Stromal cell of bone marrow (primary cell): Measurements from ENCODE around the gene HOXA10.
A peak's percentile ranks its signal among the peaks of the same experiment; 100 is the strongest.

Experiments
- DNase-seq: peaks from one replicate; pipeline ENCODE4 v3.0.0-alpha.2; 2012; ENCODE audit warnings: low read depth

The HOXA10 gene

GRCh38 chr7:27130540-27131389, 43.4 kb downstream of the HOXA10 start, which contains the start of gene HOXA4:
HOXA4 (minus strand) TSS chr7:27130757; CDS start chr7:27130733, 24 bp downstream.
- peak; percentile 79 for DNase-seq

- no peak for DNase-seq
These were observed 44.2 kb downstream of the HOXA10 start for GRCh38 chr7:27129729-27130539.

GRCh38 chr7:27128776-27129728, 45.1 kb downstream of the HOXA10 start:
- no peak for DNase-seq

GRCh38 chr7:27128034-27128433, 46.1 kb downstream of the HOXA10 start:
- DNase-seq, result no peak

GRCh38 chr7:27126596-27127327, 47.4 kb downstream of the HOXA10 start:
- no peak for DNase-seq

- DNase-seq, result no peak
These were observed 48.1 kb downstream of the HOXA10 start for GRCh38 chr7:27125986-27126394.

- no peak for DNase-seq
These were observed 49.0 kb downstream of the HOXA10 start for GRCh38 chr7:27124902-27125689.

- peak; percentile 59 for DNase-seq
These were observed 49.8 kb downstream of the HOXA10 start for GRCh38 chr7:27124096-27124901.

- DNase-seq, result no peak
These were observed 50.6 kb downstream of the HOXA10 start for GRCh38 chr7:27123477-27124053.

- DNase-seq, result no peak
These were observed 51.1 kb downstream of the HOXA10 start for GRCh38 chr7:27123007-27123476.

GRCh38 chr7:27122077-27122910, 51.8 kb downstream of the HOXA10 start:
- no peak for DNase-seq

GRCh38 chr7:27121684-27122076, 52.4 kb downstream of the HOXA10 start:
- DNase-seq, result no peak
